OCI-LY7 (cell line): ENCODE results near the gene SLCO4A1. TPM values are rescaled to one million over a fixed set of nuclear protein-coding genes. Genes with fewer than 3 reads are reported as not detected.

ENCODE experiments used
- BruUV-seq: library from RNA; stranded (reverse); fragments of 400-500 nt; replicated peaks from 2 replicates; lab custom pipeline; 2021; lab: Mats Ljungman, UMichigan
- CTCF ChIA-PET: fragments of 300-600 bp; sonication (Branson Sonifier 250); formaldehyde crosslinking; loops from one replicate; lab custom pipeline; 2022; ENCODE audit warnings: antibody characterized with exemption; ENCODE audit not compliant: unreplicated experiment; lab: Charles Lee
- POLR2A ChIA-PET: fragments of 300-600 bp; sonication (Branson Sonifier 250); formaldehyde crosslinking; loops from one replicate; lab custom pipeline; 2022; ENCODE audit warnings: antibody characterized with exemption; lab: Charles Lee
- DNase-seq: peaks from one replicate; pipeline ENCODE4 v3.0.0-alpha.2; 2015; ENCODE audit warnings: low spot score
- H2AFZ ChIP-seq: fragments of 200-600 bp; sonication (generic), shearing (Covaris generic); 2 replicates; pipeline ENCODE4 v1.6.1; 2014; ENCODE audit warnings: mild to moderate bottlenecking, antibody characterized with exemption, low read length, moderate library complexity
- H3K27ac ChIP-seq: fragments of 200-600 bp; sonication (generic); 2 replicates; pipeline ENCODE4 v1.5.1; 2014; ENCODE audit warnings: mixed run types, low read depth, mild to moderate bottlenecking, moderate library complexity, low read length, inconsistent platforms; ENCODE audit not compliant: poor library complexity, severe bottlenecking
- H3K36me3 ChIP-seq: fragments of 200-600 bp; sonication (generic); 2 replicates; pipeline ENCODE4 v1.6.1; 2014; ENCODE audit warnings: mild to moderate bottlenecking, antibody characterized with exemption, low read length, moderate library complexity, mixed read lengths; ENCODE audit not compliant: insufficient read depth
- H3K4me1 ChIP-seq: fragments of 200-600 bp; sonication (generic); 2 replicates; pipeline ENCODE4 v1.5.1; 2014; ENCODE audit warnings: mild to moderate bottlenecking, low read length; ENCODE audit not compliant: insufficient read depth, poor library complexity, severe bottlenecking
- H3K4me2 ChIP-seq: fragments of 200-600 bp; sonication (generic); 2 replicates; pipeline ENCODE4 v1.6.1; 2014; ENCODE audit warnings: mild to moderate bottlenecking, low read length
- H3K4me3 ChIP-seq: fragments of 200-600 bp; sonication (generic); 2 replicates; pipeline ENCODE4 v1.5.1; 2014; ENCODE audit warnings: mild to moderate bottlenecking, low read depth, low read length; ENCODE audit not compliant: poor library complexity, severe bottlenecking
- H3K79me2 ChIP-seq: fragments of 200-600 bp; sonication (generic); 2 replicates; pipeline ENCODE4 v1.6.1; 2016; ENCODE audit warnings: low read depth, mild to moderate bottlenecking, low read length, moderate library complexity, mixed read lengths; ENCODE audit not compliant: insufficient read depth
- H3K9me2 ChIP-seq: fragments of 200-600 bp; sonication (generic); 2 replicates; pipeline ENCODE4 v1.6.1; 2016; ENCODE audit warnings: mild to moderate bottlenecking, low read length, mixed read lengths; ENCODE audit not compliant: insufficient read depth
- H3K9me3 ChIP-seq: fragments of 200-600 bp; sonication (generic); 2 replicates; pipeline ENCODE4 v1.6.1; 2014; ENCODE audit warnings: mild to moderate bottlenecking, mixed run types, low read length, mixed read lengths
- H4K20me1 ChIP-seq: fragments of 200-600 bp; sonication (generic); 2 replicates; pipeline ENCODE4 v1.6.1; 2014; ENCODE audit warnings: mild to moderate bottlenecking, antibody characterized with exemption, low read length, moderate library complexity, mixed read lengths; ENCODE audit not compliant: insufficient read depth
- CTCF ChIP-seq: fragments of 200-600 bp; sonication (generic); conservative IDR thresholded peaks from 2 replicates; pipeline ENCODE4 v1.5.1; 2014; ENCODE audit warnings: mild to moderate bottlenecking, antibody characterized with exemption, low read length, moderate library complexity, mixed read lengths
- EZH2phosphoT487 ChIP-seq: fragments of 200-600 bp; sonication (generic); IDR thresholded peaks from 2 replicates; pipeline ENCODE4 v1.6.1; 2018; ENCODE audit warnings: low read depth, borderline replicate concordance, mild to moderate bottlenecking, mixed run types, antibody characterized with exemption, low read length, moderate library complexity, mixed read lengths
- intact Hi-C: fragments of 100-400 bp; cut with micrococcal nuclease; formaldehyde crosslinking; loops from one replicate; pipeline ENCODE4 v1.10.0; 2022; ENCODE audit not compliant: unreplicated experiment
- total RNA-seq, 2 experiments: library from RNA; depleted of rRNA in 1 of 2; stranded (reverse); fragments of >200 nt in 1 of 2; shearing (Covaris generic) in 1 of 2; gene quantifications; 2 replicates each; pipeline ENCODE4 v1.2.3, GENCODE V29; 2014 to 2022

The SLCO4A1 gene
- total RNA-seq, 2 experiments from 2014 or later, result 34.3 to 52.4 TPM

DNA sequence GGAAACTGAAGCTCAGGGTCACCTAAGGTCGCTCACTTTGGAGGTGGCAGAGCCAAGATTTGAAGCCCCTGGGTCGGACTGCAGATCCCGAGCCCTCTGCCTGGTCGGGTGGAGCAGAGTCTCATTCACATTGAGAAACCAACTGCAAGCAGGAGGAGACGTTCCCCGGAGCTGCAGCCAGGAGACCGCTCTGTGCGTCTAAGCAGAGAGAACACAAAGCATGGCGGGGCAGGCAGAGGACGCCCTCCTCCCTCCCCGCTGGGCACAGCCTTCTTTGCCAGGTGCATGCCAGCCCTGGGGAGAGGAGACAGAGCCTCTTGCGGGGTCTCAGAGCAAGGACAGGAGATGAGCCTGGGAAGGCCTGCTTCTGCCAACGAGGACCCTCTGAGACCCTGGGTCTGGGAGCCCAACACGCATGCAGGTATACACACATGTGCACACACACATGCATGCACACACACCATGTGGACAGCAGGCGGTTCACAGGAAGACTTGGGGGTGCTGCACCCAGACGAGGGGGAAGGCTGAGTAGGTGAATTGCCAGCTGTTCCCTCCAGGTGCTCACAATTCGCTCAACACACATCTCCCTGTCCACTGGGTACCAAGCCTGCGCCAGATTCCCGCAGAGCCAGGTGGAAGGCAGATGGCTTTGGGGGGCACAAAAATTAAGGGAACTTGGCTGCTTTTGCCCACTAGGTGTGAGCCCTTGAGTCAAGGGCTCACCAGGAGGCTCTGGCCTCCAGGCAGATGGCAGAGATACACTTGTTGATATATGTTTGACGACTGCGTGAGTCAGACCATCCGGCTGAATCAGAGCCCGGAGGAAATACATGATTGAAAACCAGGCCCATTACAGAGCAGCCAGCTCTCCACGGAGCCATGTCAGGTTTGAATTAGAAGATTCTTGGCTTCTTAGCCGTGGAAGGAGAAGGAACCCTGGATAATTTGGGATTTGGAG lies 60.9 kb downstream of the SLCO4A1 start:
- Histone ChIP-seq H3K9me3 (no peaks in the 10 kb centered on the region), H4K20me1 (no peaks in the 10 kb centered on the region), H3K4me2 (no peak overlapping the region), H3K79me2 (no peaks in the 10 kb centered on the region), H3K4me1 (no peaks in the 10 kb centered on the region), H2AFZ (no peak overlapping the region), H3K9me2 (no peaks in the 10 kb centered on the region), H3K4me3 (no peak overlapping the region), H3K36me3 (no peaks in the 10 kb centered on the region), H3K27ac (no peak overlapping the region)
- DNase-seq, result no peak
- ChIA-PET CTCF (no interaction called here), POLR2A (no interaction called here)
- no TSS peak for BruUV-seq
- intact Hi-C loops, result no loop called here
- TF ChIP-seq CTCF, result no peak
- no peak for TF ChIP-seq EZH2phosphoT487

- Histone ChIP-seq H3K36me3 (no peaks in the 10 kb centered on the region), H3K9me2 (no peaks in the 10 kb centered on the region), H3K9me3 (no peaks in the 10 kb centered on the region), H2AFZ (no peak overlapping the region), H3K27ac (no peak overlapping the region), H3K4me1 (no peaks in the 10 kb centered on the region), H3K79me2 (no peaks in the 10 kb centered on the region), H3K4me3 (no peak overlapping the region), H3K4me2 (no peak overlapping the region), H4K20me1 (no peaks in the 10 kb centered on the region)
- intact Hi-C loops, result no loop called here
- DNase-seq, result no peak
- BruUV-seq, result no TSS peak
- TF ChIP-seq CTCF, result no peak
- no peak for TF ChIP-seq EZH2phosphoT487
- CTCF ChIA-PET, result no interaction called here
- POLR2A ChIA-PET, result no interaction called here
These were observed 61.5 kb downstream of the SLCO4A1 start for GRCh38 chr20:62703853-62704228.

GRCh38 chr20:62704341-62704948 lies 62.1 kb downstream of the SLCO4A1 start:
- H3K4me3 ChIP-seq, result no peak overlapping the region
- POLR2A ChIA-PET, result no interaction called here
- H4K20me1 ChIP-seq, result no peaks in the 10 kb centered on the region
- no peak overlapping the region for H2AFZ ChIP-seq
- no TSS peak for BruUV-seq
- CTCF ChIA-PET, result no interaction called here
- no peak overlapping the region for H3K4me2 ChIP-seq
- no peaks in the 10 kb centered on the region for H3K79me2 ChIP-seq
- no peaks in the 10 kb centered on the region for H3K4me1 ChIP-seq
- H3K9me2 ChIP-seq, result no peaks in the 10 kb centered on the region
- intact Hi-C loops, result no loop called here
- no peak for DNase-seq
- TF ChIP-seq CTCF (no peak), EZH2phosphoT487 (no peak)
- H3K36me3 ChIP-seq, result no peaks in the 10 kb centered on the region
- H3K27ac ChIP-seq, result no peak overlapping the region
- no peaks in the 10 kb centered on the region for H3K9me3 ChIP-seq
